GM19240 (cell line): ENCODE measurements around the gene HAPLN1.

Experiments used
- DNase-seq: peaks from one replicate; pipeline ENCODE4 v3.0.0; 2011; ENCODE audit warnings: low spot score; ENCODE audit not compliant: insufficient read length

Gene HAPLN1

GRCh38 chr5:83644301-83644700 lies 76.4 kb downstream of the HAPLN1 start:
- DNase-seq, result no peak

GRCh38 chr5:83641946-83642345 lies 78.7 kb downstream of the HAPLN1 start:
- DNase-seq, result no peak

GRCh38 chr5:83639911-83640310 lies 80.7 kb downstream of the HAPLN1 start:
- no peak for DNase-seq

- DNase-seq, result no peak
Observed at GRCh38 chr5:83636156-83636555, 84.5 kb downstream of the HAPLN1 start.

- no peak for DNase-seq
Observed at GRCh38 chr5:83633285-83633684, 87.4 kb downstream of the HAPLN1 start.

- no peak for DNase-seq
Observed at GRCh38 chr5:83632874-83633273, 87.8 kb downstream of the HAPLN1 start.

- DNase-seq, result no peak
Observed at GRCh38 chr5:83628360-83628759, 92.3 kb downstream of the HAPLN1 start.

GRCh38 chr5:83614841-83615240 lies 105.8 kb downstream of the HAPLN1 start:
- DNase-seq, result no peak

- DNase-seq, result peak; percentile 8
Observed at GRCh38 chr5:83608122-83608521, 112.5 kb downstream of the HAPLN1 start.

GRCh38 chr5:83595217-83595616 lies 125.4 kb downstream of the HAPLN1 start:
- no peak for DNase-seq

GRCh38 chr5:83590966-83591365 lies 129.7 kb downstream of the HAPLN1 start:
- no peak for DNase-seq

GRCh38 chr5:83589786-83590185 lies 130.9 kb downstream of the HAPLN1 start:
- DNase-seq, result no peak
